LHCN-M2 (cell line): ENCODE data around the gene DNAH3. TPM values are rescaled to one million over a fixed set of nuclear protein-coding genes. Genes with fewer than 3 reads are reported as not detected.
A peak's percentile ranks its signal among the peaks of the same experiment; 100 is the strongest.
"Not testable (repeated sequence)": the region's sequence is repeated elsewhere in the genome, so short reads cannot be mapped to it uniquely, and the experiment has no call there.

Source experiments
- DNase-seq: peaks from one replicate; pipeline ENCODE4 v3.0.0-alpha.2; 2012; ENCODE audit warnings: low read depth
- total RNA-seq: library from RNA; depleted of rRNA; stranded (reverse); fragments of >200 nt; gene quantifications from 2 replicates; pipeline ENCODE4 v1.2.3, GENCODE V29; 2014

The DNAH3 gene
- total RNA-seq, 1 experiment from 2014 or later, result under 0.01 TPM

- DNase-seq, result no peak
Measured at GRCh38 chr16:21009815-21010214, 140.8 kb downstream of the DNAH3 start.

DNA sequence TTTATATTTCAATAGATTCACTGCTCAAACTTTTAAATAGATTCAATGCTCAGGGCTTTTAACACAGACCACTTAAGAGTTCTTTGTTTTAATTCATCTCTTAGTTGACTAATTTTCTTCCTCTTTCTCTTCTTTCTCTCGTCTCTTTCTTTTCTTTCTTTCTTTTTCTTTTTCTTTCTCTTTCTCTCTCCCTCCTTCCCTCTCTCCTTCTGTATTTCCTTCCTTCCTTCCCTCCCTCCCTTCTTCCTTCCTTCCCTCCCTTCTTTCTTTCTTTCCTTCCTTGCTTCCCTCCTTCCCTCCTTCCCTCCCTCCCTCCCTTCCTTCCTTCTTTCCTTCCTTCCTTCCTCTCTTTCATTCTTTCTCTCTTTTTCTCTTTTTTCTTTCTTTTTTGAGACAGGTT is 145.6 kb downstream of the DNAH3 start:
- DNase-seq, result no peak

- DNase-seq, result peak; percentile 26
Measured at GRCh38 chr16:21001262-21001661, 149.4 kb downstream of the DNAH3 start.

DNA sequence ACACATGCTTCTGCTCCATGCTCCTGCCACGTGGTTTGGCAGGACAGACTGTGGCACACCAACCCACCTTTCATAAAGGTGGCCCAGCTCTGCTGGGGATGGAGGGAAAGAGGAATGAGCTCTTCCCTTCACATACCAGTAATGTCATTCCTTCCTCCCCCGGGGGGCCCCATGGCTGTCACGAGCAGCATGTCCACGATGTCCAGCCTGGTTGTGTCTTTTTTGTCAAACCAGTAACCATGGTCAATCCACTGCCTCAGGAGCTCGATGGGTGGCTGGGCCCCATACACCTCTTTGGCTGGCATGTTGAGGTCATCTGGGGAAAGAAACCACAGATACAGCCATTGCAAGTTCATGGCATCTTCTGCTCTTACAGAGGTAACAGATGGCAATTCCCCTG is 153.5 kb downstream of the DNAH3 start:
- DNase-seq, result no peak

- DNase-seq, result no peak
Measured at GRCh38 chr16:20995711-20996110, 154.9 kb downstream of the DNAH3 start.

- not testable (repeated sequence) for DNase-seq
Measured at GRCh38 chr16:20989496-20990070, 161.1 kb downstream of the DNAH3 start.

DNA sequence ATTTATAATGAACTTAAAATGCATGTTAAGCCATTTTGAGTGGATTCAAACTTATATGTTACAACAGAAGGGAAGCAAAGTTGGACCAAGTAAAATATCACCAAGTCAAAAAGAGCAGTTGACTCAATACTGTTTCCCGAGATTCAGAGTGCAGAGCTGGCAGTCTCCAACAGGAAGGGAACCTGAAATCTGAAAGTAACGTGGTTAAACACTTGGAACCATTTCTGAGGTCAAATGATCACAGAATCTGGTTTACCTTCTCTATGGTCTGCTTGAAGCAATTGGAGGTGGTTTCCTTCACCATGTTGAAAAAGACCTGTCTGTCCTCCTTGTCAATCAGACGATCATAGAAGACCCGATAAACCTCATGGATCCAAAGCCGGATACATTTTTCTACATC is 163.6 kb downstream of the DNAH3 start:
- no peak for DNase-seq

- DNase-seq, result no peak
Measured at GRCh38 chr16:20984019-20984418, 166.6 kb downstream of the DNAH3 start.

GRCh38 chr16:20976576-20976975 is 174.1 kb downstream of the DNAH3 start:
- no peak for DNase-seq

GRCh38 chr16:20973201-20973600 is 177.4 kb downstream of the DNAH3 start:
- DNase-seq, result not testable (repeated sequence)

- no peak for DNase-seq
Measured at GRCh38 chr16:20971401-20971800, 179.2 kb downstream of the DNAH3 start.

- DNase-seq, result no peak
Measured at GRCh38 chr16:20969386-20969785, 181.3 kb downstream of the DNAH3 start.

DNA sequence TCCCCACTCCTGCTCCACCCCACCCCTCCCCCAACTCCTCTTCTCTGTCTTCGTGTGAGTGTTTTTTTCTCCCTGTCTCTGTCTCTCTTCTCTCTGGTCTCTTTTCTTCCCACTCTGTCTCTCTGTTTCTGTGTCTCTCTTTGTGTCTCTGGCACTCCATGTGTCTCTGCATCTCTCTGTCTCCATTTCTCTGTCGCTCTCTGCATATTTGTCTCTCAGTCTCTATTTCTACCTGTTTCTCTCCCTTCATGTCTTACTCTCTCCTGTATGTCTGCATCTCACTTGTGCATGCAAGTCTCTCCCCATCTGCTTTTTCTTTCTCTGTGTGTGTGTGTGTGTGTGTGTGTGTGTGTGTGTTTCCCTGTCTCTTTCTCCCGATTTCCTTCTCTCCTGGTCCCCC is 181.9 kb downstream of the DNAH3 start:
- no peak for DNase-seq

DNA sequence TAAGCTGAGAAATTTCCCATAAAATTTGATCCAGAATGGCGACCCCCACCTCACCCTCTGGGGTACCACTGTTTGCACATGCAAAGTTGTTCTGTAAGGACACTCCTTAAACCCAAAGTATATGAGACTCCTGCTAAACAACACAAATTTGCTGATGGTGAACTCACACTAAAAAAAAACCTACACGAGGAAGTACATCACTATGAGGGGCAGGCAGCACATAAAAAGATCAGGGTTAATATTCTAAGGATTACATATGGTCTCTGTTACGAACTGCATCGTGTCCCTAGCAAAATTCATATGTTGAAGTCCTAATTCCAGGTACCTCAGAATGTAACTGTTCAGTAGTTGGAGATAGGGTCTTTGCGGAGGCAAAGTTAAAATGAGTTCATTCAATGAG is 189.7 kb downstream of the DNAH3 start:
- DNase-seq, result no peak

DNA sequence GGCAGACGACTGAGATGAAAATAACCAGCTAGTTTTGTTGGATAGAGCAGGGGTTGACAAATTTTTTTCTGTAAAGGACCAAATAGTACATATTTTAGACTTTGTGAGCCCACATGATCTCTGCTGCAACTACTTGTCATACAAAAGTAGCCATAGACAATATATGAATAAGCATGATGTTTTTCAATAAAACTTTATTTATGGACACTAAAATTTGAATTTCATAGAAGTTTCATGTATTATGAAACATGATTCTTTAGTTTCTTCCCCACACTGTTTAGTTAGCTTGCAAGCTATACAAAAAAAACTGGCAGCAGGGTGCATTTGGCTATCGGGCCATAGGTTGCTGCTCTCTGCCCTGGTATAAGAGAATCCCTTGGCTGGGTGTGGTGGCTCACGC is 193.5 kb downstream of the DNAH3 start:
- no peak for DNase-seq

GRCh38 chr16:20956319-20956718 is 194.3 kb downstream of the DNAH3 start:
- DNase-seq, result peak; percentile 14

GRCh38 chr16:20954574-20954973 is 196.1 kb downstream of the DNAH3 start:
- DNase-seq, result no peak

DNA sequence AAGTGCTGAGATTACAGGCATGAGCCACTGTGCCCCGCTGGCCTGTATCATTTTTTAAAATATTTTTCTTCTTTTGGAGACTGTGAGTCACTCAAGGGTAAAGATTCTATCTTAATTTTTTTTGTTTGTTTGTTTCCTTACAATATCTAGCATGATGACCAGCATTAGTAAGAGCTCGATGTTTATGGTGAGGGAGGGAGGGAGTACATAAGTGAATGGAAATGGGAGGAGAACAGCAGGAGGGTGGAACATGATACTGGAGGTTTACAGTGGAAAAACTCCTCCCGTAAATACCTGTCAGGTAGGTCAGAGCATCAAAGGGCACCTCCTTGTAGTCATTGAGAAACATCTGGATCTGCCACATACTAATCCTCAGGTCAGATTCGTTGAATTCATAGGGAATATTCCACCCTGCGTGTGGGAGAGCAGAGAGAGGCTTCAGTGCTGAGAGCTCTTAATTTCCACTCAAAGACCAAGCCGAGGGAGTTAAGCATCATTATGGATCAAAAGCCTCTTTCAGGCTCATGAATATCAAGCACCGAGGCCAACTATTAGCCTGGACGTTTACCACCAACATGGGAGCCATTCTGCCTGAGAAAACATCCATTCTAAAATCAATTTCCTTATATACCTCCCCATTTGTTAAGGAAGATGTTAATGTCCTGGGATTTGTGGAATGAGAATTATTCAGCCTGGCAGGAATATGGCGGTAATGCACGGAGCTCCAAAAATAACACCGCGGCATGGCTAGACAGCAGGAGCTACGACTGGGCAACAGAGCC is 198.3 kb downstream of the DNAH3 start:
- no peak for DNase-seq

GRCh38 chr16:20950294-20950693 is 200.4 kb downstream of the DNAH3 start:
- DNase-seq, result no peak

- DNase-seq, result no peak
Measured at GRCh38 chr16:20949660-20950059, 201.0 kb downstream of the DNAH3 start.

- no peak for DNase-seq
Measured at GRCh38 chr16:20948444-20948843, 202.2 kb downstream of the DNAH3 start.

- DNase-seq, result no peak
Measured at GRCh38 chr16:20946015-20946629, 204.5 kb downstream of the DNAH3 start.

GRCh38 chr16:20945575-20945875 is 205.1 kb downstream of the DNAH3 start:
- DNase-seq, result not testable (repeated sequence)
